ENCODE data around the gene GET4.
"Not testable (repeated sequence)": the region's sequence is repeated elsewhere in the genome, so short reads cannot be mapped to it uniquely, and the experiment has no call there.

GET4 gene

GRCh38 chr7:865921-866320, 10.4 kb upstream of the GET4 start:
- no peak for DNase-seq (ENCODE audit: low read depth, low spot score)
- peaks cover 2% of the 10 kb centered on the region for H3K4me1 ChIP-seq (ENCODE audit: insufficient read depth, insufficient read length)
- no peaks in the 10 kb centered on the region for H3K27me3 ChIP-seq (ENCODE audit: insufficient read depth, insufficient read length)
- TF ChIP-seq ZNF274 (IDR thresholded peaks at IDR 0.05; ENCODE audit: low read depth, low read length) (no peak), SUZ12 (IDR thresholded peaks at IDR 0.05; ENCODE audit: extremely low read depth, insufficient read depth, insufficient read length) (no peak), YY1 (IDR thresholded peaks at IDR 0.05; ENCODE audit: insufficient read depth, insufficient read length) (no peak)
- peaks cover 83% of the 10 kb centered on the region for H3K36me3 ChIP-seq (ENCODE audit: insufficient read depth, insufficient read length, low read length)
- no peaks in the 10 kb centered on the region for H3K9me3 ChIP-seq (ENCODE audit: insufficient read depth, low read length)
- H3K4me3 ChIP-seq (ENCODE audit: insufficient read length, low read depth) = no peak overlapping the region
- no peak overlapping the region for H3K9ac ChIP-seq (ENCODE audit: insufficient read length, low read depth)

GRCh38 chr7:867001-867405, 9.4 kb upstream of the GET4 start:
- Histone ChIP-seq H3K27me3 (ENCODE audit: insufficient read depth, insufficient read length) (no peaks in the 10 kb centered on the region), H3K9me3 (ENCODE audit: insufficient read depth, low read length) (no peaks in the 10 kb centered on the region), H3K9ac (ENCODE audit: insufficient read length, low read depth) (no peak overlapping the region), H3K36me3 (ENCODE audit: insufficient read depth, insufficient read length, low read length) (peaks cover 78% of the 10 kb centered on the region), H3K4me1 (ENCODE audit: insufficient read depth, insufficient read length) (peaks cover 2% of the 10 kb centered on the region), H3K4me3 (ENCODE audit: insufficient read length, low read depth) (no peak overlapping the region)
- TF ChIP-seq ZNF274 (IDR thresholded peaks at IDR 0.05; ENCODE audit: low read depth, low read length) (no peak), SUZ12 (IDR thresholded peaks at IDR 0.05; ENCODE audit: extremely low read depth, insufficient read depth, insufficient read length) (no peak), YY1 (IDR thresholded peaks at IDR 0.05; ENCODE audit: insufficient read depth, insufficient read length) (no peak)
- DNase-seq (ENCODE audit: low read depth, low spot score) = no peak

- peaks cover 2% of the 10 kb centered on the region for H3K4me1 ChIP-seq (ENCODE audit: insufficient read depth, insufficient read length)
- H3K27me3 ChIP-seq (ENCODE audit: insufficient read depth, insufficient read length) = no peaks in the 10 kb centered on the region
- no peaks in the 10 kb centered on the region for H3K9me3 ChIP-seq (ENCODE audit: insufficient read depth, low read length)
- H3K4me3 ChIP-seq (ENCODE audit: insufficient read length, low read depth) = no peak overlapping the region
- no peak overlapping the region for H3K9ac ChIP-seq (ENCODE audit: insufficient read length, low read depth)
- TF ChIP-seq SUZ12 (IDR thresholded peaks at IDR 0.05; ENCODE audit: extremely low read depth, insufficient read depth, insufficient read length) = no peak
- TF ChIP-seq ZNF274 (IDR thresholded peaks at IDR 0.05; ENCODE audit: low read depth, low read length) = no peak
- TF ChIP-seq YY1 (IDR thresholded peaks at IDR 0.05; ENCODE audit: insufficient read depth, insufficient read length) = no peak
- peaks cover 78% of the 10 kb centered on the region for H3K36me3 ChIP-seq (ENCODE audit: insufficient read depth, insufficient read length, low read length)
- DNase-seq (ENCODE audit: low read depth, low spot score) = no peak
Observed at GRCh38 chr7:867406-868188, 8.8 kb upstream of the GET4 start.

- TF ChIP-seq ZNF274 (IDR thresholded peaks at IDR 0.05; ENCODE audit: low read depth, low read length) (no peak), SUZ12 (IDR thresholded peaks at IDR 0.05; ENCODE audit: extremely low read depth, insufficient read depth, insufficient read length) (no peak), YY1 (IDR thresholded peaks at IDR 0.05; ENCODE audit: insufficient read depth, insufficient read length) (no peak)
- Histone ChIP-seq H3K36me3 (ENCODE audit: insufficient read depth, insufficient read length, low read length) (peaks cover 80% of the 10 kb centered on the region), H3K9ac (ENCODE audit: insufficient read length, low read depth) (no peak overlapping the region), H3K4me3 (ENCODE audit: insufficient read length, low read depth) (no peak overlapping the region), H3K4me1 (ENCODE audit: insufficient read depth, insufficient read length) (peaks cover 2% of the 10 kb centered on the region), H3K9me3 (ENCODE audit: insufficient read depth, low read length) (no peaks in the 10 kb centered on the region; the same call in 1 of the 2 replicates), H3K27me3 (ENCODE audit: insufficient read depth, insufficient read length) (no peaks in the 10 kb centered on the region)
- DNase-seq (ENCODE audit: low read depth, low spot score) = no peak
Observed at GRCh38 chr7:868189-868486, 8.2 kb upstream of the GET4 start.

GRCh38 chr7:869348-869747, 7.0 kb upstream of the GET4 start:
- TF ChIP-seq YY1 (IDR thresholded peaks at IDR 0.05; ENCODE audit: insufficient read depth, insufficient read length) (no peak), ZNF274 (IDR thresholded peaks at IDR 0.05; ENCODE audit: low read depth, low read length) (no peak), SUZ12 (IDR thresholded peaks at IDR 0.05; ENCODE audit: extremely low read depth, insufficient read depth, insufficient read length) (no peak)
- Histone ChIP-seq H3K4me3 (ENCODE audit: insufficient read length, low read depth) (no peak overlapping the region), H3K27me3 (ENCODE audit: insufficient read depth, insufficient read length) (no peaks in the 10 kb centered on the region), H3K4me1 (ENCODE audit: insufficient read depth, insufficient read length) (peaks cover 2% of the 10 kb centered on the region), H3K9me3 (ENCODE audit: insufficient read depth, low read length) (peaks cover 4% of the 10 kb centered on the region; the same call in 1 of the 2 replicates), H3K9ac (ENCODE audit: insufficient read length, low read depth) (no peak overlapping the region), H3K36me3 (ENCODE audit: insufficient read depth, insufficient read length, low read length) (peaks cover 80% of the 10 kb centered on the region)
- DNase-seq (ENCODE audit: low read depth, low spot score) = no peak

GRCh38 chr7:871900-872537, 4.3 kb upstream of the GET4 start:
- Histone ChIP-seq H3K9ac (ENCODE audit: insufficient read length, low read depth) (no peak overlapping the region), H3K27me3 (ENCODE audit: insufficient read depth, insufficient read length) (no peaks in the 10 kb centered on the region), H3K9me3 (ENCODE audit: insufficient read depth, low read length) (peaks cover 4% of the 10 kb centered on the region; the same call in 1 of the 2 replicates), H3K4me1 (ENCODE audit: insufficient read depth, insufficient read length) (peaks cover 4% of the 10 kb centered on the region), H3K4me3 (ENCODE audit: insufficient read length, low read depth) (no peak overlapping the region), H3K36me3 (ENCODE audit: insufficient read depth, insufficient read length, low read length) (peaks cover 70% of the 10 kb centered on the region)
- DNase-seq (ENCODE audit: low read depth, low spot score) = no peak
- TF ChIP-seq YY1 (IDR thresholded peaks at IDR 0.05; ENCODE audit: insufficient read depth, insufficient read length) (no peak), ZNF274 (IDR thresholded peaks at IDR 0.05; ENCODE audit: low read depth, low read length) (no peak), SUZ12 (IDR thresholded peaks at IDR 0.05; ENCODE audit: extremely low read depth, insufficient read depth, insufficient read length) (no peak)

GRCh38 chr7:872685-873084, 3.7 kb upstream of the GET4 start:
- H3K4me3 ChIP-seq (ENCODE audit: insufficient read length, low read depth); H3K4me1 ChIP-seq (ENCODE audit: insufficient read depth, insufficient read length); H3K9me3 ChIP-seq (ENCODE audit: insufficient read depth, low read length); DNase-seq (ENCODE audit: low read depth, low spot score); H3K9ac ChIP-seq (ENCODE audit: insufficient read length, low read depth); H3K27me3 ChIP-seq (ENCODE audit: insufficient read depth, insufficient read length): not testable (repeated sequence)
- H3K36me3 ChIP-seq (ENCODE audit: insufficient read depth, insufficient read length, low read length) = peaks cover 63% of the 10 kb centered on the region
